K562 (cell line): ENCODE data around the gene TSC1. TPM values are rescaled to one million over a fixed set of nuclear protein-coding genes. Genes with fewer than 3 reads are reported as not detected.

Experiments used
- BHLHE40 ChIP-seq: IDR thresholded peaks from 2 replicates; pipeline ENCODE4 v1.6.1; 2011; ENCODE audit warnings: low read length, improper control_type of control experiment
- GTF2A2 ChIP-seq: IDR thresholded peaks from 2 replicates; pipeline ENCODE4 v1.6.1; 2016; ENCODE audit warnings: mild to moderate bottlenecking, missing genetic modification characterization, missing compliant biosample characterization
- HNRNPH1 ChIP-seq: fragments of 200-400 bp; formaldehyde crosslinking; optimal IDR thresholded peaks from 2 replicates; pipeline ENCODE3; 2017; ENCODE audit warnings: low read depth, mild to moderate bottlenecking, low read length, moderate library complexity
- NFATC3 ChIP-seq: fragments of 450-650 bp; IDR thresholded peaks from 2 replicates; pipeline ENCODE4 v1.6.1; 2017; ENCODE audit warnings: mild to moderate bottlenecking
- RCOR1 ChIP-seq, 2 experiments: IDR thresholded peaks; 2 replicates each; pipeline ENCODE4 v1.6.1; 2012; ENCODE audit warnings: low read depth in 2 of 2, low read length in 2 of 2, borderline replicate concordance in 1 of 2, improper control_type of control experiment in 1 of 2
- SIN3B ChIP-seq: fragments of 450-650 bp; IDR thresholded peaks from 2 replicates; pipeline ENCODE4 v1.6.1; 2017; ENCODE audit warnings: low read depth, mild to moderate bottlenecking, moderate library complexity
- SMAD2 ChIP-seq: fragments of 150-350 bp; IDR thresholded peaks from 2 replicates; pipeline ENCODE4 v1.6.1; 2014; ENCODE audit warnings: low read depth, mild to moderate bottlenecking, low read length
- ZNF445 ChIP-seq: fragments of 250-450 bp; sonication (Bioruptor Pico); IDR thresholded peaks from 2 replicates; pipeline ENCODE4 v1.4.0; 2020; ENCODE audit warnings: low read depth, mild to moderate bottlenecking, moderate library complexity
- polyA plus RNA-seq, 8 experiments: library from polyadenylated mRNA; depleted of rRNA in 4 of 8; stranded (reverse) in 5 of 8; unstranded in 3 of 8; fragments of >200 nt; fragmentation: Nextera tagmentation in 2 of 8; fragmentation: Illumina TruSeq in 1 of 8; extraction: Ambion mirVana in 2 of 8; extraction: Trizol in 1 of 8; gene quantifications; 2 replicates each; pipeline versions ENCODE4 v1.2.1 to v1.2.3, GENCODE V29; 2011 to 2014; ENCODE audit warnings: inconsistent platforms in 1 of 8, missing spikeins in 1 of 8
- total RNA-seq, 7 experiments: library from RNA; depleted of rRNA in 6 of 7; stranded (reverse); fragments of >200 nt in 6 of 7; fragmentation: Illumina TruSeq in 2 of 7; extraction: Trizol in 2 of 7; gene quantifications; 2 replicates each; pipeline versions ENCODE4 v1.2.1 to v1.2.3, GENCODE V29; 2011 to 2021; ENCODE audit warnings: low replicate concordance in 1 of 7
- TF ChIP-seq, protein P1 (sequence below): fragments of 200-800 bp; sonication (Bioruptor generic); IDR thresholded peaks from 2 replicates; pipeline ENCODE4 v1.6.1; 2016; ENCODE audit warnings: missing genetic modification characterization, missing compliant biosample characterization
- TF ChIP-seq, protein P2 (sequence below): sonication (generic); formaldehyde crosslinking; IDR thresholded peaks from 2 replicates; pipeline ENCODE4 v1.8.0; 2022; ENCODE audit warnings: missing genetic modification reagents, mild to moderate bottlenecking, borderline replicate concordance
- TF ChIP-seq, protein P3 (sequence below): fragments of 450-650 bp; formaldehyde crosslinking; IDR thresholded peaks from 2 replicates; pipeline ENCODE4 v1.4.0; 2020; ENCODE audit warnings: mild to moderate bottlenecking, mixed read lengths

The TSC1 gene
- total and polyA plus RNA-seq, 9 of the 15 experiments (the other 6 are each of a cell fraction or from before 2014, with no cell fraction given): 6.9 to 37.6 (median 18.6) TPM

DNA sequence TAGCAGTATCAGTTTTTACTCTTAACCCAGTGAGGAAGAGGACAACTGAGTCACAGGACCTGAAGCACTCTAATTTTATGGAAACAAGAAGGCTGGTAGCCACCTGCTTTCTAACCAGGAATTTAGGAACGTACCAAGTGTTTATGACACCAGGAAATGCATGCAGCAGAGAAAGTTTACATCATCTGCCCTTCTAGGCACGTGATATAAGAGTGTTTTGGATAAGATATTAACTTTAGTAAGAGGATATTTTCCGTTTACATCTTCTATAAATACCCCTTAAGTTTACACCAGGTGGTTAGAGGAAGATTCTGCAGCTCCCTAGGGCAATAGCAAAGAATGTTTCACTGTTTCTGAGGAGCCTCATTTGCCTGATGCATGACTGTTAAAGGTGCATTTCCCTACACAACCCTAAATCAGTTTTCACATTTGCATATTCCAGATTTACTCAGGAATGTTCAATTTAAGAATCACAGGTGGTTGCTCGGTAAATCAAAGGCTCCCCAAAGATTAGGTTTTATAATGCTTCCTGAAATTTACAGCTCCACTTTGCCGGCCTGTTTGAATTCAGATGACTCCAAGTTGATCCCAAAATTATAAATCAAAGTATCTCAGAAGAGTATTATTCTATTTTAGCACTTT lies 1.8 kb downstream of the TSC1 start (continued):
- TF ChIP-seq, protein P1, sequence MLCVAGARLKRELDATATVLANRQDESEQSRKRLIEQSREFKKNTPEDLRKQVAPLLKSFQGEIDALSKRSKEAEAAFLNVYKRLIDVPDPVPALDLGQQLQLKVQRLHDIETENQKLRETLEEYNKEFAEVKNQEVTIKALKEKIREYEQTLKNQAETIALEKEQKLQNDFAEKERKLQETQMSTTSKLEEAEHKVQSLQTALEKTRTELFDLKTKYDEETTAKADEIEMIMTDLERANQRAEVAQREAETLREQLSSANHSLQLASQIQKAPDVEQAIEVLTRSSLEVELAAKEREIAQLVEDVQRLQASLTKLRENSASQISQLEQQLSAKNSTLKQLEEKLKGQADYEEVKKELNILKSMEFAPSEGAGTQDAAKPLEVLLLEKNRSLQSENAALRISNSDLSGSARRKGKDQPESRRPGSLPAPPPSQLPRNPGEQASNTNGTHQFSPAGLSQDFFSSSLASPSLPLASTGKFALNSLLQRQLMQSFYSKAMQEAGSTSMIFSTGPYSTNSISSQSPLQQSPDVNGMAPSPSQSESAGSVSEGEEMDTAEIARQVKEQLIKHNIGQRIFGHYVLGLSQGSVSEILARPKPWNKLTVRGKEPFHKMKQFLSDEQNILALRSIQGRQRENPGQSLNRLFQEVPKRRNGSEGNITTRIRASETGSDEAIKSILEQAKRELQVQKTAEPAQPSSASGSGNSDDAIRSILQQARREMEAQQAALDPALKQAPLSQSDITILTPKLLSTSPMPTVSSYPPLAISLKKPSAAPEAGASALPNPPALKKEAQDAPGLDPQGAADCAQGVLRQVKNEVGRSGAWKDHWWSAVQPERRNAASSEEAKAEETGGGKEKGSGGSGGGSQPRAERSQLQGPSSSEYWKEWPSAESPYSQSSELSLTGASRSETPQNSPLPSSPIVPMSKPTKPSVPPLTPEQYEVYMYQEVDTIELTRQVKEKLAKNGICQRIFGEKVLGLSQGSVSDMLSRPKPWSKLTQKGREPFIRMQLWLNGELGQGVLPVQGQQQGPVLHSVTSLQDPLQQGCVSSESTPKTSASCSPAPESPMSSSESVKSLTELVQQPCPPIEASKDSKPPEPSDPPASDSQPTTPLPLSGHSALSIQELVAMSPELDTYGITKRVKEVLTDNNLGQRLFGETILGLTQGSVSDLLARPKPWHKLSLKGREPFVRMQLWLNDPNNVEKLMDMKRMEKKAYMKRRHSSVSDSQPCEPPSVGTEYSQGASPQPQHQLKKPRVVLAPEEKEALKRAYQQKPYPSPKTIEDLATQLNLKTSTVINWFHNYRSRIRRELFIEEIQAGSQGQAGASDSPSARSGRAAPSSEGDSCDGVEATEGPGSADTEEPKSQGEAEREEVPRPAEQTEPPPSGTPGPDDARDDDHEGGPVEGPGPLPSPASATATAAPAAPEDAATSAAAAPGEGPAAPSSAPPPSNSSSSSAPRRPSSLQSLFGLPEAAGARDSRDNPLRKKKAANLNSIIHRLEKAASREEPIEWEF (CRISPR knock-in tag): no peak
- TF ChIP-seq SIN3B: no peak
- TF ChIP-seq, protein P2, sequence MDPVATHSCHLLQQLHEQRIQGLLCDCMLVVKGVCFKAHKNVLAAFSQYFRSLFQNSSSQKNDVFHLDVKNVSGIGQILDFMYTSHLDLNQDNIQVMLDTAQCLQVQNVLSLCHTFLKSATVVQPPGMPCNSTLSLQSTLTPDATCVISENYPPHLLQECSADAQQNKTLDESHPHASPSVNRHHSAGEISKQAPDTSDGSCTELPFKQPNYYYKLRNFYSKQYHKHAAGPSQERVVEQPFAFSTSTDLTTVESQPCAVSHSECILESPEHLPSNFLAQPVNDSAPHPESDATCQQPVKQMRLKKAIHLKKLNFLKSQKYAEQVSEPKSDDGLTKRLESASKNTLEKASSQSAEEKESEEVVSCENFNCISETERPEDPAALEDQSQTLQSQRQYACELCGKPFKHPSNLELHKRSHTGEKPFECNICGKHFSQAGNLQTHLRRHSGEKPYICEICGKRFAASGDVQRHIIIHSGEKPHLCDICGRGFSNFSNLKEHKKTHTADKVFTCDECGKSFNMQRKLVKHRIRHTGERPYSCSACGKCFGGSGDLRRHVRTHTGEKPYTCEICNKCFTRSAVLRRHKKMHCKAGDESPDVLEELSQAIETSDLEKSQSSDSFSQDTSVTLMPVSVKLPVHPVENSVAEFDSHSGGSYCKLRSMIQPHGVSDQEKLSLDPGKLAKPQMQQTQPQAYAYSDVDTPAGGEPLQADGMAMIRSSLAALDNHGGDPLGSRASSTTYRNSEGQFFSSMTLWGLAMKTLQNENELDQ (CRISPR knock-in tag): no peak
- TF ChIP-seq NFATC3: no peak
- TF ChIP-seq ZNF445 (CRISPR knock-in tag): no peak
- TF ChIP-seq SMAD2: no peak
- TF ChIP-seq, protein P3, sequence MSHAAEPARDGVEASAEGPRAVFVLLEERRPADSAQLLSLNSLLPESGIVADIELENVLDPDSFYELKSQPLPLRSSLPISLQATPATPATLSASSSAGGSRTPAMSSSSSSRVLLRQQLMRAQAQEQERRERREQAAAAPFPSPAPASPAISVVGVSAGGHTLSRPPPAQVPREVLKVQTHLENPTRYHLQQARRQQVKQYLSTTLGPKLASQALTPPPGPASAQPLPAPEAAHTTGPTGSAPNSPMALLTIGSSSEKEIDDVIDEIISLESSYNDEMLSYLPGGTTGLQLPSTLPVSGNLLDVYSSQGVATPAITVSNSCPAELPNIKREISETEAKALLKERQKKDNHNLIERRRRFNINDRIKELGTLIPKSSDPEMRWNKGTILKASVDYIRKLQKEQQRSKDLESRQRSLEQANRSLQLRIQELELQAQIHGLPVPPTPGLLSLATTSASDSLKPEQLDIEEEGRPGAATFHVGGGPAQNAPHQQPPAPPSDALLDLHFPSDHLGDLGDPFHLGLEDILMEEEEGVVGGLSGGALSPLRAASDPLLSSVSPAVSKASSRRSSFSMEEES (CRISPR knock-in tag): peak; percentile 12; the same call in 1 of the 2 replicates
- 0 out of 4 replicates have a peak, but pooled peaks of 1 of the 2 experiments have one; percentile 21 for TF ChIP-seq RCOR1 (IDR thresholded peaks at IDR 0.05; ENCODE audit: borderline replicate concordance in 1 of 2, low read depth in 2 of 2, low read length in 2 of 2)
- peak; percentile 42; the same call in 1 of the 2 replicates for TF ChIP-seq BHLHE40
- no peak for TF ChIP-seq HNRNPH1
- no peak for TF ChIP-seq GTF2A2 (tag)
